GM18519 (cell line): Measurements from ENCODE around the gene ASB6.
"Not testable (repeated sequence)": the region's sequence is repeated elsewhere in the genome, so short reads cannot be mapped to it uniquely, and the experiment has no call there.

Source experiments
- ATAC-seq: cut with Tn5 transposase; IDR thresholded peaks from one replicate; pipeline ENCODE4 v1.9.1; 2021; ENCODE audit warnings: mild to moderate bottlenecking, moderate library complexity; ENCODE audit not compliant: unreplicated experiment, low FRiP score

The ASB6 gene

DNA sequence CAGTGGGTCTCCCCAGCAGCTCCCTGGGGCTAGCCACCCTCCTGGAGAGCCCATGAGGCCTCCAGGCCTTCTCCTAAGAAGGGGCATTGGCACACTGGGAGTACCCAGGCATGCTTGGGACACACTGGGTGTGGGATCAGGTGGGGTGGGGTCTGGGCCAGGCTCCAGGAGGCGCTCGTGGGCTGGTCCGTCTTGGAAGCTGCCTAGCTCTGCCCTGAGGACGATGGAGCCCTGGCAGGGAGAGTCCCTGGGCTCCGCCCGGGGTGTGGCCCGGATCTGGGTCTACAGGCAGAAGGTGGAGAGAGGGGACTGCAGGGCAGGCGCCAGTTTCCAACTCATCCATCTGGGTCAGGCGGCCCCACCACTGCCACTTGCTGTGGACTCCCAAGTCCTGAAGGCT lies 25.9 kb upstream of the ASB6 start:
- no peak for ATAC-seq

DNA sequence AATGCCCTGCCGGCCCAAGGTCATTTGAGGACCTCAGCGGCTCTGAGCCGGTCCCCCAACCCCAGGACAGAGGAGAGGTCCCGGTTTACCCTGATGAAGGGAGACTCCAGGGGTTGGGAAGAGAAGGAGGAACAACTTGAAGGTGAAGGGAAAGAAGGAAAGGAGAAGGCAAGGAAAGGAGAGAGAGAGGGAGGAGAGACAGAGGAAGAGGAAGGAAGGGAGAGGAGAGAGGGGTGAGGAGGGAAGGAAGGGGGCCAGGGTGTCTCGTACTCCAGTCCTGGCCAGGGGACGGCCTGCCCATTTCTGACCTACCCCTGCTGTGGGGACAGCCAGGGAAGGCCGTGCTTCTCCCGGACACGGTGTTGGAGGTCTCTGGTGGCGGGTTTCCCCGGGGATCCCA lies 25.4 kb upstream of the ASB6 start:
- ATAC-seq = no peak

- ATAC-seq = no peak
Observed at GRCh38 chr9:129666575-129666974, 24.6 kb upstream of the ASB6 start.

GRCh38 chr9:129665814-129666520 lies 24.0 kb upstream of the ASB6 start:
- ATAC-seq = no peak

GRCh38 chr9:129665389-129665775 lies 23.4 kb upstream of the ASB6 start, which contains the start of gene PRRX2:
TSS of gene PRRX2 (plus strand) at chr9:129665647. CDS start at chr9:129665868, 221 bp downstream.
- no peak for ATAC-seq

GRCh38 chr9:129664746-129665388 lies 22.9 kb upstream of the ASB6 start:
- no peak for ATAC-seq

- ATAC-seq = not testable (repeated sequence)
Observed at GRCh38 chr9:129662239-129662638, 20.3 kb upstream of the ASB6 start.

GRCh38 chr9:129661029-129661428 lies 19.1 kb upstream of the ASB6 start:
- ATAC-seq = no peak

GRCh38 chr9:129656795-129657390 lies 14.9 kb upstream of the ASB6 start:
- ATAC-seq = no peak

DNA sequence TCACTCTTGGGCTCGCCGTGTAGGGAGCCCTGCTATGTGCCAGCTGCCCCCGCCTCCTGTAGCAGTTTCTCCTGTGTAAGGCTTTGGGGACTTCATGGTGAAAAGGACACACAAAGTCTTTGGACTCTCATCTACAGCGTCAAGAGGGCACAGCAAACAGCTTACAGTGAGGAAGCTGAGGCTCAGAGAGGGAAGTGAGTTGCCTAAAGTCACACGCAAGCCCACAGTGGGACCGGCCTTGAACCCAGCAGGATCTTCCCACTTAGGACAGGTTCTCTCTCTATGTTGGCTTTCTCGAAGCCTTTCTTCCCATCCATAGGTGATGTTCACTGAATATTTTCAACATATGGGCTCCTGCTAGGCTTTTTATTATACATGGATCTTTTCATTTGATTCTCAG lies 13.7 kb upstream of the ASB6 start:
- no peak for ATAC-seq

DNA sequence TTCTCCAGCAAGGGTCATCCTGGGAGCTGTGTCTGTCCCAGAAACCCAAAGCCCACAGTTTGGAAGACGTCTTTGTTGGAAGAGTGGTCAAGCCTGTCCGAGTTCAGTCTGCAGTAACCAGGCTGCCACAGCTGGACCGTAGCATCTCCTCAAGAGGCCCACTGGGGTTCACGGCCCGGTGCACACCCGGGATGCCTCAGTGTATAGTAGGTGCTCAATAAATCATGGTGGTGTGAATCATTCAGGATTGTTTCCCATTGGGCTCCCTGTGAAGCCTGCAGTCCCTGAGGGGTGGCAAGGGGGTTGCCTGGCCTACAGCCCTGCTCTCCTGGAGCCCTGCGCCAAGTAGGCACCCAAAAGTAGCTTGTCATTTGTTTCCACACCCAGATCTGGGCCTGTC lies 13.2 kb upstream of the ASB6 start:
- no peak for ATAC-seq

GRCh38 chr9:129654554-129655040 lies 12.6 kb upstream of the ASB6 start:
- no peak for ATAC-seq

- ATAC-seq = no peak
Observed at GRCh38 chr9:129653823-129654553, 12.0 kb upstream of the ASB6 start.

DNA sequence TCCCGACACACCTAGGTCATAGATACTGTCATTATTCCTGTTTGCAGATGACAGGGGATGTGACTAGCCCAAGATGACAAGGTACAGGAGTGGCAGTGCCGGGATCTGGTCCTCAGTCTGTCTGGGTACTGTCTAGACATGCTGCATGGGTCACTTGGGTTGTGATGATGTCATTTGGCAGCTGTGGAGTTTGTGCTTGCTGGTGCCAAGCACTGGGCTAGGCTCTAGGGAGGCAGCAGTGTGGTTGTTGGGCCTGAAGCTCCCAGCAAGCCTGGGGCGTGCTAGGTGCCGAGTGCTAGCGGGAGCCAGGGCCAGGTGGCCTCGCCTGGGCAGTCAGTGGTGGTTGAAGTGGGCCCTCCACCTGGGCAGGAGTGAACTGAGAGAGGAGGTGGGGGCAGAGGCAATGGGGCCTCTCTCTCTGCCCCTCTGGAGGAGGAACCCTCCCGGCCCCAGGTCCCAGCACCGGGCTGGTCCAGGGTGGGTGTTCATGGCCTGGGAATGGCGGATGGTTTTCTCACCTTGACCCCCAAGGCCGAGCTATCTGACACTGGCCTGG lies 8.8 kb upstream of the ASB6 start:
- ATAC-seq = no peak

DNA sequence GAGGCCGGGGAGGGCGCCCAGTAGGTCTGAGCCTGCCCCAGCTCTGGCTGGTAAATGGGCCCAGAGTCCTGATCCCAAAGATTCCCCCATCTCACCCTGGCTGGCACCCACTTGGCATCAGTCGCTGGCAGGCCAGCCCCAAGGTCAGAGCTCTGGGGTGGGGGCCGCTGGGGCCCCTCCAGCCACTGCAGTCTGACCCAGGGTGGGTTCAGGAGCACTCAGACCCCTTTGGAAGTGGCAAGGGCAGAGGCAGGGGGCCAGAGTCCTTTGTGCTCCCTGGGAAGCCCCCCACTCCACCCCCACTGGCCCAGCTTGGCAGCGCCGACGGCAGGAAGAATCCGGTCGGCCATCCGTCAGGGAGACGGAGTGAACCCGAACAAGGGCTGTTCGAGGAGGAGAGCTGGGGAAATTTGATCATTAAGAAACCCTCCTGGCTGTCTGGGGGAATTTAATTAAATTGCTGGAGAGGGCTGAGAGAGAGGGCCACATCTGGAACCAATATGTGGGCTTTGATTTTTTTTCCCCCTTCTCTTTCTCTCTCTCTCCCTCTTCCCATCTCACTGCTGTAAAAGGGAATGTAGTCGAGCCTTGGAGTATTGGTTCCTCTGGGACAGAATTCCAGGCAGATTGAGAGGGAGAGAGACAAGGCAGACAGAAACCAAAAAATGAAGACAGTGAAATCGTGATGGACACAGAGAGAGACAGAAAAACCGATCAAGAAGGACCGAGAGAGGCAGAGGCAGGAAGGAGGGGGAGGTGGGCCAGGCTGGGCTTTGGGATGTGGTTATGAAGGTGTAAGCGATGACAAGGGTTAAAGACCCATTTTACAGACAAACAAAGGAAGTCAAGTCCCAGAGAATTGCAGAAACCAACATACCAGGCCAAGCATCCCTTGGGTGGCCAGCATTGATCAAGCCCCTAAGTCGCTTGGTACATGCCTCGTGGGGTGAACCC lies 8.1 kb upstream of the ASB6 start:
- no peak for ATAC-seq

GRCh38 chr9:129648764-129649115 lies 6.8 kb upstream of the ASB6 start:
- no peak for ATAC-seq

DNA sequence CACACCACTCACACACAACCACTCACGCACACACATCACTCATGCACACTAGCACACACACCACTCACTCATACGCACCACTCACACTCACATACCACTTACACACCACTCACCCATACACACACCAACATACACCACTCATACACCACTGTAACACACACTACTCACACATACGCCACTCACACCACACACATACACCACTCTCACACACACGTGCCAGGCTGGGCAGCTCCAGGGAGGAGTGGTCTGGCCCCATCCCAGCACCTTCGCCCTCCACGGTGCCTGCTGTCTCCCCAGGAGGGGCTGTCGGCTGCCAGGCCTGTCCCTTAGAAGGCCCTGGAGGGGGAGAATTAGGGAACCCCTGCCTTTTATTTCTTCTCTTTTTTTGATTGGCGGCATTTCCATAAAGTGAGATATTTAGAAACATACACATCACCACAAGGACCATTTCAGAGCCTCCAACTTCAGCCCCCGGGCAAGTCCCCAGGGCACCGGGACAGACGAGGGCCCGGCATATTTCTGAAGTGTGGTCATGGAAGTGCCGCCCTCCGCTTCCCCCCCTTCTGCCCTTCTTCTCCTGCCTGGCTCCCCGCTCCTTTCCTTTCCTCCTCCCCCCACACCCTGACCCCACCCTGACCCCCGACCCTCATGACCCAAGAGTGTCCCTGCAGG lies 6.3 kb upstream of the ASB6 start:
- no peak for ATAC-seq

GRCh38 chr9:129647635-129648034 lies 5.7 kb upstream of the ASB6 start:
- ATAC-seq = no peak

DNA sequence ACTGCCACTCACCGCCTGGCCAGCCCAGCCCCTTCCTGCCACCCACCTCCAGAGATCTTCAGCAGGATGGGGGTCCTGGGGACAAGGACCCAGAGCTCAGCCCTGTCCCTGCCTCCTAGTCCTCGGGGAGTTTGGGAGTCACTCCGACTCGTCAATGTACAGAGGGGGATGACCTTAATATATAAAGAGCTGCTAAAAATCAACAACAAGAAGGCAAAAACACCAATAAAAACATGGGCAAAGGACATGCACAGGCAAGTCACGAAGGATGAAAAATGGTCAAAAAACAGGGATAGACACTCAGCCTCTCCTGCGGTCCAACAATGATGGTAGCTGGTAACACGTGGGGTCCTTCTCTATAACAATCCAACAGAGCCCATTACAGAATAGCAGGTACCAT lies 4.7 kb upstream of the ASB6 start:
- ATAC-seq = no peak
